Peyer's patch (tissue), 4 donors: ENCODE measurements around the gene SETD1B. TPM values are rescaled to one million over a fixed set of nuclear protein-coding genes. Genes with fewer than 3 reads are reported as not detected.

Experiments
- DNase-seq, 3 donors: peaks; one replicate each; pipeline ENCODE4 v3.0.0-alpha.2; 2017 to 2019
- H3K27ac ChIP-seq, 4 donors: fragments of 200-600 bp; sonication (generic); one replicate each; pipeline ENCODE4 v1.5.1; 2016 to 2019
- H3K27me3 ChIP-seq, 2 donors: fragments of 200-600 bp; sonication (generic); one replicate each; pipeline ENCODE4 v1.5.1; 2019
- H3K36me3 ChIP-seq, 3 donors: fragments of 200-600 bp; sonication (generic); one replicate each; pipeline ENCODE4 v1.5.1; 2016 to 2019
- H3K4me1 ChIP-seq, 4 donors: fragments of 200-600 bp; sonication (generic); one replicate each; pipeline ENCODE4 v1.5.1; 2016 to 2019
- H3K4me3 ChIP-seq, 4 donors: fragments of 200-600 bp; sonication (generic); 1 replicate in 3 of 4; 2 replicates in 1 of 4; pipeline ENCODE4 v1.5.1; 2016 to 2019; ENCODE audit warnings: mild to moderate bottlenecking in 1 of 4
- H3K9me3 ChIP-seq, 4 donors: fragments of 200-600 bp; sonication (generic); one replicate each; pipeline ENCODE4 v1.5.1; 2016 to 2019; ENCODE audit warnings: mild to moderate bottlenecking in 1 of 4
- POLR2A ChIP-seq, 2 donors: fragments of 450-650 bp; IDR thresholded peaks; one replicate each; pipeline ENCODE4 v1.5.1; 2017; ENCODE audit warnings: antibody characterized with exemption in 2 of 2, mild to moderate bottlenecking in 2 of 2, moderate library complexity in 2 of 2
- total RNA-seq, 4 donors: library from RNA; depleted of rRNA; stranded (reverse); fragments of >200 nt; gene quantifications; one replicate each; pipeline ENCODE4 v1.1.0, GENCODE V29; 2016
- TF ChIP-seq, protein P1 (sequence below), 6 experiments: fragments of 450-650 bp in 4 of 6; fragments of 200-600 bp in 2 of 6; sonication (generic) in 1 of 6; IDR thresholded peaks; one replicate each; pipeline ENCODE4 v1.5.1; 2017 to 2019; ENCODE audit warnings: antibody characterized with exemption in 6 of 6, mild to moderate bottlenecking in 3 of 6, moderate library complexity in 1 of 6

The SETD1B gene
- total RNA-seq, 4 donors from 2014 or later: 15.4 to 30.5 (median 25.3) TPM

DNA sequence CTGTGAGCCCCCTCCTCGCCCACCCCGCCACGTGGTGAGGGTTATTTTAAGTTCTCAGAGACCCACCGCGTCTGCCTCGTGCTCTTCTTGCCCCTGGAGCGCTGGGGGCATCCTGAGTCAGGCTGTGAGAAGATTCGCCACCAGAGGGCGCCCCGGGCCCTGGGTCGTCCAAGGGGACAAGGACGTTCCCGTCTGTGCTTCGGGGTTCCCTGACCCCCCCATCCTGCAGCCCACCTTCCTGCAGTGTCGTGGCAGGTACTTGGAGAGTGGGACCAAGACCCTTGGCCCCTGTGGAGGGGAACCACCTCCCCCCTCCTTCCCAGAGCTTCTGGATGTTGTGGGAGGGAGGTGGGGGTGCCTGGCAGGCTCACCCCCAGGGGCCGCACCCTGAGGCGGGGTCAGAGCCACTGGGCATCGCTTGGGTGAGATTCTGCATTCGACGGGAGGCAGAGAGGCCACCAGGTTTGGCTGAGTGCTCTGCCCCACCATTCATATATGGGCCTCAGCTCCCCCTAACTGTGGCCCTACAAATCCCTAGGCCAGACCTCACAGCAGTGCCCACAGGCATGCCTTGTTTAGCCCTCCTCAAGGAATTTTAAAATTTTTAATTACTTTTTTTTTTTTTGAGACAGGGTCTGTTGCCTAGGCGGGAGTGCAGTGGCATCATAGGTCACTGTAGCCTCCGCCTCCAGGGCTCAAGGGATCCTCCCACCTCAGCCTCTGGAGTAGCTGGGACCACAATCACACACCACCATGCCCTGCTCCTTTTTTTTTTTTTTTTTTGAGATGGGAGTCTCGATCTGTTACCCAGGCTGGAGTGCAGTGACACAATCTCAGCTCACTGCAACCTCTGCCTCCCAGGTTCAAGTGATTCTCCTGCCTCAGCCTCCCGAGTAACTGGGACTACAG lies 27.4 kb upstream of the SETD1B start:
- H3K27me3 ChIP-seq: no peaks in the 10 kb centered on the region
- peaks cover 0 to 25% (median 0%) of the 10 kb centered on the region in 3 donors for H3K36me3 ChIP-seq
- H3K9me3 ChIP-seq: no peaks in the 10 kb centered on the region
- H3K4me1 ChIP-seq: peaks cover 0 to 20% (median 6%) of the 10 kb centered on the region in 4 donors
- no peak overlapping the region for H3K4me3 ChIP-seq
- DNase-seq: peak; percentile 91 to 96 (median 92)
- TF ChIP-seq, protein P1, sequence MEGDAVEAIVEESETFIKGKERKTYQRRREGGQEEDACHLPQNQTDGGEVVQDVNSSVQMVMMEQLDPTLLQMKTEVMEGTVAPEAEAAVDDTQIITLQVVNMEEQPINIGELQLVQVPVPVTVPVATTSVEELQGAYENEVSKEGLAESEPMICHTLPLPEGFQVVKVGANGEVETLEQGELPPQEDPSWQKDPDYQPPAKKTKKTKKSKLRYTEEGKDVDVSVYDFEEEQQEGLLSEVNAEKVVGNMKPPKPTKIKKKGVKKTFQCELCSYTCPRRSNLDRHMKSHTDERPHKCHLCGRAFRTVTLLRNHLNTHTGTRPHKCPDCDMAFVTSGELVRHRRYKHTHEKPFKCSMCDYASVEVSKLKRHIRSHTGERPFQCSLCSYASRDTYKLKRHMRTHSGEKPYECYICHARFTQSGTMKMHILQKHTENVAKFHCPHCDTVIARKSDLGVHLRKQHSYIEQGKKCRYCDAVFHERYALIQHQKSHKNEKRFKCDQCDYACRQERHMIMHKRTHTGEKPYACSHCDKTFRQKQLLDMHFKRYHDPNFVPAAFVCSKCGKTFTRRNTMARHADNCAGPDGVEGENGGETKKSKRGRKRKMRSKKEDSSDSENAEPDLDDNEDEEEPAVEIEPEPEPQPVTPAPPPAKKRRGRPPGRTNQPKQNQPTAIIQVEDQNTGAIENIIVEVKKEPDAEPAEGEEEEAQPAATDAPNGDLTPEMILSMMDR (IDR thresholded peaks at IDR 0.05): peak; percentile 72 to 96 (median 90)
- peak in 1 of 2 donors; percentile 9 for TF ChIP-seq POLR2A (IDR thresholded peaks at IDR 0.05)
- peak overlapping the region in 3 of 4 donors; percentile 25 to 46 (median 41) for H3K27ac ChIP-seq

DNA sequence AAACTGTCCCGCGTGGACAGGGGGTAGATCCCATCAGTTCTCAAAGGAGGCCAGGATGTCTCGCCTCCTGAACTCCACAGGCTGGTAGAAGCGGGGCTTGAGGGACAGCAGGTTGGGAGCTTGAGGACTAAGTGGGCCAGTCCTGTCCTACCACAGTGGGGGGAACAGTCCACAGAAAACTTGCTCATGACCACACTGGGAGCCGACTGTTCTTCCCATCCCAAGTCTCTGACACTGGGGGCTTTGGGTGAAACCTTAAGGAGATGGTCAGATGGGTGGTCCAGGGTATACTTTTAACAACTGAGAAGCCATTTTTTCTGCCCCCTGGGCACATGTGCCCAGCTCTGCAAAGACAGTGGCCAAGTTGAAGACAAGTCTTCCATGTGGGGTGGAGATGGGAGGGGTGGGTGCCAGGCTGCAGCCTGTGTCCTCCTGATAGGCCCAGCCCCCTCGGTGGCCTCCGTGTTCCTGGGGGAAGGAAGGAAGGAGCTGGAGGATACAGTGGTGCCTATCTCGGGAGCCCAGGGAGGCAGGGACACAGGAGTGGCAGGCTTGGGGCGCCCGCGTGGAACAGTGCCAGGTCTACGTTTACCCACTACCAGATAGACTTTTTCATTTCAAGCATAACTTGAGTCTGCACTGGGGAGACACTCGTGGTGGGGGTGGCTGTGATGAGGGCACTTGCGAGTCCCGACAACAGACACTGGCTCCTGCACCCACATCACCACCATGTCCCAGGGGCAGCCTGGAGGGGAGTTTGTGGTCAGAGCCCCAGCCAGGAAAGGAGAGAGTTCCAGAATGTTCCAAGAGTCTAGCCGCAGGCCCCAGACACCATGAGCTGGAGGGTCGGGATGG lies 25.0 kb upstream of the SETD1B start:
- no peaks in the 10 kb centered on the region for H3K27me3 ChIP-seq
- H3K9me3 ChIP-seq: no peaks in the 10 kb centered on the region
- peaks cover 0 to 25% (median 0%) of the 10 kb centered on the region in 3 donors for H3K36me3 ChIP-seq
- TF ChIP-seq POLR2A (IDR thresholded peaks at IDR 0.05): no peak
- TF ChIP-seq, protein P1 (IDR thresholded peaks at IDR 0.05): no peak
- no peak for DNase-seq
- no peak overlapping the region for H3K27ac ChIP-seq
- no peak overlapping the region for H3K4me3 ChIP-seq
- H3K4me1 ChIP-seq: peaks cover 0 to 22% (median 16%) of the 10 kb centered on the region in 4 donors

DNA sequence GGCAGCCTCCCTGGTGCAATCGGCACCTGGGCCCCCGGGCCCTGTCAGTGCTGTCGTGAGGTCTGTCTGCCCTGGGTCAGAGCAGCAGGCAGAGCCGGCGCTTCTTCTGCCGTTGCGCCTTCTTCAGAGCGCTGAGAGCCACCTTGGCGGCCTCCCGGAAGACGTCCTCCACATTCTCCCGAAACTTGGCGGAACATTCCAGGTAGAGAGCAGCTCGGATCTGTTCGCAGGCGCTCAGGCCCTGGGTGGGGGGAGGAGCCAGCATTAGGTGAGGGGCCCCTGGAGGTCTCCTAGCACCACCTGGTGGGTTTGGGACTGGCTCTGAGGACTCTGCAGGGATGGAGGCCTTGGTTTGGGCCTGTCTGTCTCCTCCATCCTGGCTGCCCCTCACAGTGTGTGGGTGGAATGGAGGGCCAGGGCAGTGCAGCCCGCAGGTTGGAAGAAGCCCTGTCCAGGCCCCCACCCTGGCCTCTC lies 24.4 kb upstream of the SETD1B start:
- TF ChIP-seq POLR2A (IDR thresholded peaks at IDR 0.05): no peak
- TF ChIP-seq, protein P1 (IDR thresholded peaks at IDR 0.05): no peak
- Histone ChIP-seq H3K4me3 (no peak overlapping the region), H3K4me1 (peaks cover 0 to 22% (median 17%) of the 10 kb centered on the region in 4 donors), H3K27ac (no peak overlapping the region), H3K36me3 (peaks cover 0 to 25% (median 0%) of the 10 kb centered on the region in 3 donors), H3K27me3 (no peaks in the 10 kb centered on the region), H3K9me3 (no peaks in the 10 kb centered on the region)
- no peak for DNase-seq

DNA sequence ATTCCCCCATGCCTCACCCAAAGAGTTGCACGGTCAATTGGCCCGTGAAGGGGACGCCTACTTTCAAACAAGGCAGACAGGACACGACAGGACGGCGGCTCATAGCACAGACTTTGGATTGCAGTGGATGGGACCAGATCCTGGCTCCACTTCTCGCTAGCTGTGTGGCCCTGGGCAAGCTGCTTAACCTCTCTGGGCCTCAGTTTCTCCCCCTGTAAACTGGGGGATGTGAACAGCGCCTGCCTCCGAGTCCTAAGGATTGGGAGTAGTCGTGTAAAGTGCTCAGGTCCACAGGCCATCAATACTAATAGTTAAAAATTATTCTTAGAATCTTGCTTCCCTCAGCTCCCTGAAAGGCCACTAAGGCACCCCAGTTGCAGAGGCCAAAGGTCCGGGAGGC lies 23.4 kb upstream of the SETD1B start:
- no peak for DNase-seq
- Histone ChIP-seq H3K27me3 (no peaks in the 10 kb centered on the region), H3K27ac (no peak overlapping the region), H3K4me3 (no peak overlapping the region), H3K9me3 (no peaks in the 10 kb centered on the region), H3K4me1 (peaks cover 0 to 31% (median 20%) of the 10 kb centered on the region in 4 donors), H3K36me3 (peaks cover 0 to 25% (median 0%) of the 10 kb centered on the region in 3 donors)
- TF ChIP-seq, protein P1 (IDR thresholded peaks at IDR 0.05): no peak
- no peak for TF ChIP-seq POLR2A (IDR thresholded peaks at IDR 0.05)

DNA sequence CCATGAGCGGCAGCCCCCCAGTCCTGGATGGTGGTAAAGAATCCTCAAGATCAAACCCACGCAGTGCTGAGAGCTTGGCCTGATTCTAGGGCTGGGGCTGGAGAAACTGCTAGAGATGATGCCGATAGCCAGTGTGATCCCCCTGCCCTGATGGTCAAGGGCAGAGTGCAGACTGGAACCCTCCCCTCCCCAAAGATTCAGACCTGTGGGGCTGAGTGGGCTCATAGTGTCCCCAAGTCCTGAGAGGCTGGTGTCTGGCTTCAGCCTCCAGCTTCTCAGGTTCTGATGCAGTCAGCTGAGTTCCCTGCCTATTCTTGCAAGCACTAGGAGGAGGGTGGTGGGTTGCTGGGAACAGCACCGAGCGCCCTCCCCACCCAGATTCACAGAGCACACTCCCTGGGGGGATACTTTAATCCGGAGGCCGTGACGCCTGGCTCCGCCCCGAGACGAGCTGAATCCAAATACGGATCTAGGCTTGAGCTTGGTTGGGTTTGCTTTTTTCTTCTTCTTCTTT lies 22.3 kb upstream of the SETD1B start:
- Histone ChIP-seq H3K27ac (peak overlapping the region; percentile 16 to 72 (median 19)), H3K27me3 (no peaks in the 10 kb centered on the region), H3K9me3 (no peaks in the 10 kb centered on the region), H3K36me3 (peaks cover 0 to 25% (median 0%) of the 10 kb centered on the region in 3 donors), H3K4me1 (peaks cover 3 to 35% (median 20%) of the 10 kb centered on the region in 4 donors), H3K4me3 (no peak overlapping the region)
- no peak for DNase-seq
- no peak for TF ChIP-seq POLR2A (IDR thresholded peaks at IDR 0.05)
- TF ChIP-seq, protein P1 (IDR thresholded peaks at IDR 0.05): no peak
